UCSD-AML1 (cell line): Measurements from ENCODE around the gene KRTAP10-3.
"Not testable (repeated sequence)": the region's sequence is repeated elsewhere in the genome, so short reads cannot be mapped to it uniquely, and the experiment has no call there.

Experiments
- DNase-seq: peaks from one replicate; lab custom pipeline; 2025; ENCODE audit not compliant: unreplicated experiment; lab: John Stamatoyannopoulos, UW

KRTAP10-3 gene, protein sequence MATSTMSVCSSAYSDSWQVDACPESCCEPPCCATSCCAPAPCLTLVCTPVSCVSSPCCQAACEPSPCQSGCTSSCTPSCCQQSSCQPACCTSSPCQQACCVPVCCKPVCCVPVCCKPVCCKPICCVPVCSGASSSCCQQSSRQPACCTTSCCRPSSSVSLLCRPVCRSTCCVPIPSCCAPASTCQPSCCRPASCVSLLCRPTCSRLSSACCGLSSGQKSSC

DNA sequence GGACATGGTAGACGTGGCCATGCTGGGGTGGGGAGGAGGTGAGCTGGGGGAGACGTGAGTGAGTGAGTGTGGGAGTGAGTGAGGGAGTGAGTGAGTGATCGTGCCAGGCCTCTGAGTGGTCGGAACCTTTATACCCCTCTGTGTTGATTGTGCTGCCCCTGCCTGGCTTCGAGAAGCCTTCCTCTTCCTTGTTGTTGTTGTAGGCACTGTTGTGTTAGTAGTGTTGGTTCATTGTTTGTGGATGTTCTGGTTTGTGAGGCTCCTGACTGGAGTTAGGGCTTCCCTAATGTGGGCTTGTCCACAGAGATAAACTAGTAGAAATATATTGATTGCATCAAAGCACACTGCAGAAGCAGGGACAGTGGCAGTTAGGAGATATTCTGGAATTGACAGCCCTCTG, at the start of gene KRTAP10-3:
TSS of gene KRTAP10-3 (minus strand) at position 101 of the 400 bp plus-strand sequence. CDS start at position 21, 80 bp downstream.
- DNase-seq = no peak

DNA sequence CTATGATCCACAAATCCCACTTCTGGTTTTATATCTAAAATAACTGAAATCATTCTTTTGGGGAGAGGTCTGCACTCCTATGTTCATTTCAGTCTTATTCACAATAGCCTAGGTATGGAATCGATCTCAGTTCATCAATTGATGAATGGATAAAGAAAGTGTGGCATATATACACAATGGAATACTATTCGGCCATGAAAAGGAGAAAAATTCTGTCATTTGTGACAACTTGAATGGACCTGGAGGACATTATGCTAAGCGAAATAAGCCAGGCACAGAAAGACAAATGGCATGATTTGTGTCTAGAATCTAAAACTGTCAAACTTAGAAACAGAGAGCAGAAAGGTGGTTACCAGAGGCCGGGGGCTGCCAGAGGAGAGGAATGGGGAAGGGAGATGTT, 47.9 kb upstream of the KRTAP10-3 start:
- no peak for DNase-seq

DNA sequence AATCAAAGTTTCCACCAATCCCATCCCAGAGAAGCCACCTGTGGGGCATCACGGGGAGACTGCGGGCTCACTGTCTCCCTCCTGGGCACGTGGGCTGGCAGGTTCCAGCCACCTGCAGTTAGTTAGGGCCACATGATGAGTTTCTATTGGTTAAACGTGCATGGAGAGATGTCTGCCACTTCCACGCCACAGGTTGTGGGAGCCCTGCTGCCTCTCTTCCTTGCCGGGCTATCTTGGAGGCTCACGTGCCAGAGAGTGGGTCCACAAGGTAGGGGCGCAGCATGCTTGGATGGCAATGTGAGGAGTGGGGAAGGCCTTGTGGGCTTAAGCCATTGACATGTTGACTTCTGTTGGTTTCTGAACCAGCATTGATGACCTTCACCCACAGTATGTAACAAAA, 45.3 kb upstream of the KRTAP10-3 start:
- DNase-seq = no peak

GRCh38 chr21:44603109-44603875, 44.7 kb upstream of the KRTAP10-3 start:
- DNase-seq = no peak

DNA sequence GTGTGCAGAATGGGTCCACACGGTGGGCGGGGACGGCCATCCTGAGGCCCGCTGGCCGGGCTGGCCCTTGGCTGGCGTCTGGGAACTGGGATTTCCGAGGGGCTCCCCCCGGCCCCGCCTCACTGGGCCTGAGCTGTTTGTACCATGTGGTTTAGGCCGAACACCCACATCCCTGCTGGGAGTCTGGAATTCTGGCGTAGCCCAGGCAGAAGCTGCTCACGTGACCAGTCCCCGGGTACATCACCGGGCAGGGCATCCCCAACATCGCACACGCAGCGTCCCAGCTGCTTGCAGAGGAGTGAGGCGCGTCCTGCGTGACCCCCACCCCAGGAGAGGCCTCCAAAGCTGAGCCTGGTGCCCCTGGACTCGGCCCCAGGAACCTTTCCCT, 43.9 kb upstream of the KRTAP10-3 start:
- no peak for DNase-seq

DNA sequence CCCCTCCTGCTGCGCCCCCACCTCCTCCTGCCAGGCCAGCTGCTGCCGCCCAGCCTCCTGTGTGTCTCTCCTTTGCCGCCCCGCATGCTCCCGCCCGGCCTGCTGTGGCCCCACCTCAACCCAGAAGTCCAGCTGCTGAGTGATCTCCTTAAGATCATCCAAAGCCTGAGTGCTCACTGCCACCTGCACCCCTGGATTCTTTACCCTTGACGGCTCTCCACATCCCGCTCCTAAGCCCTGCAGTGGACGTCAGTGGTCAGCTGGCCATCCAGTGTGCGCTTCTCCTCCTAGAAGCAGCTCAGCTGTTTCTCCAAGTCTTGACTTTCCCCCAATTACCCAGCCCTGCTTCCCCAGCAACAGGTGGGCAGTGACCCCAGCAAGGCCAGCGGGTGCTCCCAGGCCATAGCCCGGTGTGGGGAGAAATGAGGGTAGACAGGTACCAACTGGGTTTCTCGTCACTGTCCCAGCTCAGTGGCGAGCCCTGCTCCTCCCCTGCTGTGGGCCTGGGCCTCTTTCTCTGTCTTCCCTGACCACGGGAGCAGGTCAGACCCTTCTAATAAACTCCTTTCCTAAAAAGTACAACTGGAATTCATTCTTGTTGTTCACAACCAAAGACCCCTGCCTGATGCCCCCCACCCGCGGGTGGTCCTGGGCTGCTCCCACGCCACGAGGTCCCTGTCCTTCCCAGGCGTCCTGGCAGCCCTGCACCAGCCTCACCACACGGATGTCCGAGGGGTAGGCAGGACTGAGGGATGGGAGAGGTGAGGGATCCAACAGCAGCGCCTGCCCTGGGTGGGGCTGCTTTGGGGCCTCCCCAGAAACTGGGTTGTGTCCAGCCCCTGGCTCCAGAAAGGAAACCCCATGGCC, 43.2 kb upstream of the KRTAP10-3 start:
- DNase-seq = no peak

GRCh38 chr21:44601091-44601490, 42.5 kb upstream of the KRTAP10-3 start:
- not testable (repeated sequence) for DNase-seq

DNA sequence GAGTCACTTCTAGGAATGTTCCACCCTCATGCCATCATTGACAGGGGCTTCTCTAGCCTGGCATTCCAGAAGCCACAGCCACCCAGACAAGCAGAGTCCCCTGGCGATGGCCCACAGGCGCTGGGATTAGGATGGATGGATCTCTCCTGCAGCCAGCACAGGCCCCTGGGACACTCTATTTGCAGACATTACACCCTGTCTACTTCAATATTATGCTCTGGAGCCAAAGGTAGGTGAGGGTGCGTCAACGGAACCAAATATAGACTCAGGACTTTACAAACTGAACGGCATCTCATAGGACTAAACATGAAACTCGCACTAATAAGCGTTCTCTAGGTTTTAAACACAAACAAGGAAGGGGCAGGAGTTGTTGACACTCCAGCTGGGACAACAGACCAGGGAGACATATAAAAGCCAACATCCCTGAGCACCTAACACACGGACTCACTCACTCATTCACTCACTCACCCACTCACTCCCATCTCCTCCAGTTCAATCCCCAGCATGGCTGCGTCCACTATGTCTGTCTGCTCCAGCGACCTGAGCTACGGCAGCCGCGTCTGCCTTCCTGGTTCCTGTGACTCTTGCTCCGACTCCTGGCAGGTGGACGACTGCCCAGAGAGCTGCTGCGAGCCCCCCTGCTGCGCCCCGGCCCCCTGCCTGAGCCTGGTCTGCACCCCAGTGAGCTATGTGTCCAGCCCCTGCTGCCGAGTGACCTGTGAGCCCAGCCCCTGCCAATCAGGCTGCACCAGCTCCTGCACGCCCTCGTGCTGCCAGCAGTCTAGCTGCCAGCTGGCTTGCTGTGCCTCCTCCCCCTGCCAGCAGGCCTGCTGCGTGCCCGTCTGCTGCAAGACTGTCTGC, 41.8 kb upstream of the KRTAP10-3 start, which contains the start of gene KRTAP10-7:
TSS of gene KRTAP10-7 (plus strand) at position 480 of the 861 bp plus-strand sequence. CDS start at position 505, 25 bp downstream.
- not testable (repeated sequence) for DNase-seq

- DNase-seq = no peak
Measured at GRCh38 chr21:44599264-44600029, 40.9 kb upstream of the KRTAP10-3 start.

- no peak for DNase-seq
Measured at GRCh38 chr21:44598061-44598460, 39.5 kb upstream of the KRTAP10-3 start.

DNA sequence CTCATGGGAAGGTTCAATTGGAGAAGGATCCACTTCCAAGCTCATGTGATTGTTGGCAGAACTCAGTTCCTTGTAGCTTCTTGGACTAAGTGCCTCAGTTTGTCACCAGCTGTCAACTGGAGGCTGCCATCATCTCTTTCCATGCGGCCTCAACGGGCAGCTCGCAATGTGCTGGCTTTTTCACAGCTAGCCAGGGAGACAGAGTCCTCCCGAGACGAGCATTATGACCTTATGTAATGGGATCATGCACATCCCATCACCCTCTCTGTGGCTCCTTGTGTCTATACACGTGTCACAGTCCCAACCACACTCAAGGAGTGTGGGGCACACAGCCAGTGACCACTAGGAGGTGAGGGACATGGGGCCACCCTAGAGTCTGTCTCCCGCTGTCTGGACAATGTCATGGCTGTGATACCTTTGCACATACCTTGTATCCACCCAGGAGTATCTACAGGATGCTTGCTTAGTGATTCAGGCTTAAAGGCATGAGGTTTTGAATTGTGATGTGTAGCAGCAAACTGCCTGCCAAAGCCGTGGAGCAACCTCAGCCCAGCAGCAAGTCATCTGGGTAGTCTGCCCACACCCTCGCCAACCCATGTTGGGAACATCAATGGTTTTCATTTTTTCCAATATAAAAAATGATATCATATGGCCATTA, 37.6 kb upstream of the KRTAP10-3 start:
- no peak for DNase-seq

- no peak for DNase-seq
Measured at GRCh38 chr21:44595524-44595923, 36.9 kb upstream of the KRTAP10-3 start.

DNA sequence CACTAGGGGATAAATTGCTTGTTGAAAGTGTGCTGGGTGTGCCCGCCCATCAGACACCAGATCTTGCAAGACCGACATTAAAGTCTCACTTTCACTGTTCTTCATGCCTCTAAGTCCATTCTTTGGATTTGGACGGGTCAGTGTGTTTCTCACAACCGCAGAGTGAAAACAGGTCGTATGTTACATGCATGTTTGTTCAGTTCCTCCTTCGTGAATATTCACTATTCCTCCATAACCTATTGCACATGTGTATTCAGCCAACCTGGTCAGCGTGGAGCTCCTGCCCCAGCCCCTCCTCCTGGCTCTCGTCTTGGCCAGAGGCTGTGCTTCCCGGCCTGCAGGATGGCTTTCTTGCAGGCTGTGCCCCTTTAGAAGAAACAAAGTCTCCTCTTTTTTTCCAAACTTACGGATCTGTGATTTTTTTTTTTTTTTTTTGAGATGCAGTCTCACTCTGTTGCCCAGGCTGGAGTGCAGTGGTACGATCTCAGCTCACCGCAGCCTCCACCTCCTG, 35.9 kb upstream of the KRTAP10-3 start:
- peak; percentile 29 for DNase-seq

GRCh38 chr21:44593598-44594405, 35.2 kb upstream of the KRTAP10-3 start:
- peak; percentile 38 for DNase-seq

DNA sequence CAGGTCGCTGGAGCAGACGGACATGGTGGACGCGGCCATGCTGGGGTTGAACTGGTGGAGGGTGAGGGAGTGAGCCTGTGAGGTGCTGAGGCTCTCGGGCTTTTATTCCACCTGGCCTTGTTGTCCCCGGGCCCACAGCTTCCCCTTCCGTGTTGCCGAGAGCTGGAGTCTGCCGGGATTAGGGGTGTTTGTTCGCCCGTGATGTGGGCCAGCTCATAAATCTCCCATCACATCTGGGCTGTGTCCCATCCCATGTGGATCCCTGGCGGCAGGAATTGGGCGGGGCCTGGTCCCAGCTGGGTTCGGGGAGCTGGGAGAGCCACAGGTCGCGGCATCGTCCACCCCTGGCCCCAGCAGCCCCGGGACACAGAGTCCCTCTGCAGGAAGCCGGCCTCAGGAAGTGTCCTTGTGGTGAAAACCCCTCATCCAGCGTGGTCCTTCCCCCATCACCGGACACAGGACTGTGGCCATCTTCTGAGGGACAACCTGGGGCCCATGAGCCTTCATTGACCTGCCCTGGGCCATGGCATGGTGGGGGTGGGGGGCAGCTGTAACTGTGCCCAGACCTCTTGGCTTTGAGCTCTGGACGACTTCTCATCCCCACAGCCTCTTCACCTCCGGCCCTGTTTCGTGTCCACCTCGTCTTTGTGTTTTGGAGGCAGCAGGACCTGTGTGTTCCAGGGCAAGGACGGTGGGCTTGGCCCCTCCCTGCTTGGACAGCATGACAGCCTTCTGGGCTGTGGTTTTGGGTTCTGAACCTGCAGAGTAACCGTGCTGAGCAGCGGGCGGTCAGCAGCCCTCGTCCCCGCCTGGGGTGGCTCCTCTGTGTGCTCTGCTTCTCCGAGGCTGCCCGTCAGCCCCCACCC, 34.1 kb upstream of the KRTAP10-3 start, which contains the start of gene KRTAP10-6:
TSS of gene KRTAP10-6 (minus strand) at position 60 of the 866 bp plus-strand sequence. CDS start at position 39, 21 bp downstream.
- no peak for DNase-seq

GRCh38 chr21:44591801-44592130, 33.2 kb upstream of the KRTAP10-3 start:
- not testable (repeated sequence) for DNase-seq
